ENCODE results near the gene ATXN7.

Gene ATXN7

GRCh38 chr3:63937661-63938651, 74.3 kb downstream of the ATXN7 start:
- no peaks in the 10 kb centered on the region for H3K9me2 ChIP-seq (replicated peaks; ENCODE audit: low read depth, low read length)
- peaks cover 58% of the 10 kb centered on the region for H4K20me1 ChIP-seq (ENCODE audit: insufficient read depth, low read length, poor library complexity, severe bottlenecking)
- H3K27me3 ChIP-seq (ENCODE audit: insufficient read depth, low read length, poor library complexity, severe bottlenecking), result no peaks in the 10 kb centered on the region
- no peak overlapping the region for H3K4me3 ChIP-seq (ENCODE audit: low read length, poor library complexity, severe bottlenecking)
- H3F3A ChIP-seq (ENCODE audit: low read depth), result no peaks in the 10 kb centered on the region
- H3K79me2 ChIP-seq (ENCODE audit: insufficient read depth, low read length), result peaks cover 99% of the 10 kb centered on the region
- no peak overlapping the region for H3K4me2 ChIP-seq (ENCODE audit: low read depth, low read length, poor library complexity, severe bottlenecking)
- no peak overlapping the region for H2AFZ ChIP-seq (ENCODE audit: low read length)
- H3K4me1 ChIP-seq (ENCODE audit: insufficient read depth, low read length, poor library complexity, severe bottlenecking), result peaks cover 16% of the 10 kb centered on the region
- no peaks in the 10 kb centered on the region for H3K9me3 ChIP-seq (ENCODE audit: insufficient read depth, low read depth, low read length)
- no peak for TF ChIP-seq EZH2phosphoT487 (IDR thresholded peaks at IDR 0.05; ENCODE audit: borderline replicate concordance)
- no peak for TF ChIP-seq CTCF (conservative IDR thresholded peaks at IDR 0.05; ENCODE audit: low read length)
- H3K36me3 ChIP-seq (ENCODE audit: insufficient read depth, low read length), result peaks cover 25% of the 10 kb centered on the region; the same call in 1 of the 2 replicates
- no peak overlapping the region for H3K9ac ChIP-seq (ENCODE audit: low read depth, low read length, poor library complexity, severe bottlenecking)

- Histone ChIP-seq H3K4me2 (ENCODE audit: low read depth, low read length, poor library complexity, severe bottlenecking) (no peak overlapping the region), H3K36me3 (ENCODE audit: insufficient read depth, low read length) (peaks cover 33% of the 10 kb centered on the region; the same call in 1 of the 2 replicates), H2AFZ (ENCODE audit: low read length) (no peak overlapping the region), H3K79me2 (ENCODE audit: insufficient read depth, low read length) (peaks cover 98% of the 10 kb centered on the region), H3K4me1 (ENCODE audit: insufficient read depth, low read length, poor library complexity, severe bottlenecking) (no peaks in the 10 kb centered on the region), H3K9me2 (replicated peaks; ENCODE audit: low read depth, low read length) (no peaks in the 10 kb centered on the region), H3K4me3 (ENCODE audit: low read length, poor library complexity, severe bottlenecking) (no peak overlapping the region), H3K9me3 (ENCODE audit: insufficient read depth, low read depth, low read length) (no peaks in the 10 kb centered on the region), H3K9ac (ENCODE audit: low read depth, low read length, poor library complexity, severe bottlenecking) (no peak overlapping the region), H3F3A (ENCODE audit: low read depth) (no peaks in the 10 kb centered on the region), H4K20me1 (ENCODE audit: insufficient read depth, low read length, poor library complexity, severe bottlenecking) (peaks cover 48% of the 10 kb centered on the region), H3K27me3 (ENCODE audit: insufficient read depth, low read length, poor library complexity, severe bottlenecking) (no peaks in the 10 kb centered on the region)
- no peak for TF ChIP-seq EZH2phosphoT487 (IDR thresholded peaks at IDR 0.05; ENCODE audit: borderline replicate concordance)
- TF ChIP-seq CTCF (conservative IDR thresholded peaks at IDR 0.05; ENCODE audit: low read length), result no peak
Measured at GRCh38 chr3:63940389-63940757, 76.7 kb downstream of the ATXN7 start.

GRCh38 chr3:63942528-63942927, 78.9 kb downstream of the ATXN7 start:
- peaks cover 95% of the 10 kb centered on the region for H3K79me2 ChIP-seq (ENCODE audit: insufficient read depth, low read length)
- no peaks in the 10 kb centered on the region for H3K9me3 ChIP-seq (ENCODE audit: insufficient read depth, low read depth, low read length)
- H3K9ac ChIP-seq (ENCODE audit: low read depth, low read length, poor library complexity, severe bottlenecking), result no peak overlapping the region
- H4K20me1 ChIP-seq (ENCODE audit: insufficient read depth, low read length, poor library complexity, severe bottlenecking), result peaks cover 43% of the 10 kb centered on the region
- no peaks in the 10 kb centered on the region for H3K27me3 ChIP-seq (ENCODE audit: insufficient read depth, low read length, poor library complexity, severe bottlenecking)
- no peaks in the 10 kb centered on the region for H3F3A ChIP-seq (ENCODE audit: low read depth)
- no peak overlapping the region for H3K4me3 ChIP-seq (ENCODE audit: low read length, poor library complexity, severe bottlenecking)
- H3K36me3 ChIP-seq (ENCODE audit: insufficient read depth, low read length), result peaks cover 35% of the 10 kb centered on the region; the same call in 1 of the 2 replicates
- H2AFZ ChIP-seq (ENCODE audit: low read length), result no peak overlapping the region
- no peak overlapping the region for H3K4me2 ChIP-seq (ENCODE audit: low read depth, low read length, poor library complexity, severe bottlenecking)
- no peaks in the 10 kb centered on the region for H3K4me1 ChIP-seq (ENCODE audit: insufficient read depth, low read length, poor library complexity, severe bottlenecking)
- TF ChIP-seq CTCF (conservative IDR thresholded peaks at IDR 0.05; ENCODE audit: low read length) (no peak), EZH2phosphoT487 (IDR thresholded peaks at IDR 0.05; ENCODE audit: borderline replicate concordance) (no peak)
- no peaks in the 10 kb centered on the region for H3K9me2 ChIP-seq (replicated peaks; ENCODE audit: low read depth, low read length)

Measured in Loucy (cell line).